Liver (tissue), 9 donors: ENCODE data around the gene HPCAL1. TPM values are rescaled to one million over a fixed set of nuclear protein-coding genes. Genes with fewer than 3 reads are reported as not detected.

Experiments
- DNase-seq: peaks from one replicate; pipeline ENCODE4 v3.0.0-alpha.2; 2017; ENCODE audit warnings: low spot score
- H3K27ac ChIP-seq, 2 donors: one replicate each; pipeline ENCODE4 v1.7.0; 2013; ENCODE audit warnings: inconsistent platforms in 2 of 2, low read length in 2 of 2, control low read depth in 1 of 2, low read depth in 1 of 2, mild to moderate bottlenecking in 1 of 2
- H3K27me3 ChIP-seq, 4 donors: one replicate each; pipeline versions ENCODE4 v1.6.1 to v1.7.0; 2013; ENCODE audit warnings: low read length in 3 of 4, inconsistent platforms in 1 of 4, mild to moderate bottlenecking in 1 of 4, moderate library complexity in 1 of 4; ENCODE audit not compliant: control insufficient read depth in 4 of 4, insufficient read depth in 4 of 4
- H3K36me3 ChIP-seq, 4 donors: one replicate each; pipeline versions ENCODE4 v1.6.1 to v1.7.0; 2013; ENCODE audit warnings: low read length in 3 of 4, mild to moderate bottlenecking in 3 of 4, low read depth in 1 of 4, moderate library complexity in 1 of 4; ENCODE audit not compliant: control insufficient read depth in 4 of 4, insufficient read depth in 3 of 4
- H3K4me1 ChIP-seq, 4 donors: one replicate each; pipeline versions ENCODE4 v1.6.1 to v1.7.0; 2013; ENCODE audit warnings: low read length in 3 of 4, mild to moderate bottlenecking in 3 of 4, moderate library complexity in 1 of 4; ENCODE audit not compliant: control insufficient read depth in 4 of 4, insufficient read depth in 4 of 4
- H3K4me3 ChIP-seq, 3 donors: one replicate each; pipeline versions ENCODE4 v1.6.1 to v1.7.0; 2013; ENCODE audit warnings: low read length in 3 of 3, control low read depth in 1 of 3, low read depth in 1 of 3, mild to moderate bottlenecking in 1 of 3
- H3K9ac ChIP-seq, 2 donors: one replicate each; pipeline ENCODE4 v1.7.0; 2013; ENCODE audit warnings: low read length in 2 of 2, mild to moderate bottlenecking in 2 of 2, moderate library complexity in 2 of 2, control low read depth in 1 of 2, low read depth in 1 of 2
- H3K9me3 ChIP-seq, 4 donors: one replicate each; pipeline versions ENCODE4 v1.6.1 to v1.7.0; 2013; ENCODE audit warnings: low read length in 3 of 4; ENCODE audit not compliant: control insufficient read depth in 4 of 4
- ATF3 ChIP-seq: IDR thresholded peaks from 2 replicates; pipeline ENCODE4 v1.6.1; 2016; ENCODE audit warnings: antibody characterized with exemption
- CTCF ChIP-seq: fragments of 150-350 bp; IDR thresholded peaks from 2 replicates; pipeline ENCODE4 v1.5.1; 2017; ENCODE audit warnings: improper control_type of control experiment, low read depth, low read length; ENCODE audit not compliant: missing input control
- EGR1 ChIP-seq, 2 donors: IDR thresholded peaks; 2 replicates each; pipeline ENCODE4 v1.6.1; 2016 to 2018; ENCODE audit warnings: antibody characterized with exemption in 2 of 2, low read depth in 2 of 2
- FOXA1 ChIP-seq: IDR thresholded peaks from 2 replicates; pipeline ENCODE4 v1.6.1; 2016; ENCODE audit warnings: antibody characterized with exemption
- FOXA2 ChIP-seq: IDR thresholded peaks from 2 replicates; pipeline ENCODE4 v1.6.1; 2016; ENCODE audit warnings: antibody characterized with exemption
- GABPA ChIP-seq, 2 donors: IDR thresholded peaks in 1 of 2; conservative IDR thresholded peaks in 1 of 2; 2 replicates each; pipeline ENCODE4 v1.6.1; 2016; ENCODE audit warnings: antibody characterized with exemption in 2 of 2, mild to moderate bottlenecking in 1 of 2, moderate library complexity in 1 of 2
- HNF4A ChIP-seq, 2 donors: conservative IDR thresholded peaks; 2 replicates each; pipeline ENCODE4 v1.6.1; 2016; ENCODE audit warnings: antibody characterized with exemption in 2 of 2, mild to moderate bottlenecking in 2 of 2
- HNF4G ChIP-seq: IDR thresholded peaks from 2 replicates; pipeline ENCODE4 v1.6.1; 2016; ENCODE audit warnings: antibody characterized with exemption
- RAD21 ChIP-seq, 2 donors: IDR thresholded peaks; 2 replicates each; pipeline ENCODE4 v1.6.1; 2016; ENCODE audit warnings: antibody characterized with exemption in 2 of 2, mild to moderate bottlenecking in 2 of 2
- SP1 ChIP-seq: IDR thresholded peaks from 2 replicates; pipeline ENCODE4 v1.6.1; 2018; ENCODE audit warnings: antibody characterized with exemption, mild to moderate bottlenecking
- YY1 ChIP-seq: IDR thresholded peaks from 2 replicates; pipeline ENCODE4 v1.6.1; 2016; ENCODE audit warnings: antibody characterized with exemption, mild to moderate bottlenecking
- ZBTB33 ChIP-seq: IDR thresholded peaks from 2 replicates; pipeline ENCODE4 v1.6.1; 2016; ENCODE audit warnings: antibody characterized with exemption
- WGBS: extraction: QIAGEN DNeasy Blood & Tissue Kit; methylation state at CpG from one replicate; pipeline ENCODE4 v1.1.7; 2013; 5-methylcytosine and 5-hydroxymethylcytosine counted together
- polyA plus RNA-seq, 2 donors: library from polyadenylated mRNA; stranded (reverse) in 1 of 2; unstranded in 1 of 2; fragments of 200-250 nt in 1 of 2; fragments of >200 nt in 1 of 2; fragmentation: Nextera tagmentation in 1 of 2; extraction: Ambion mirVana in 1 of 2; gene quantifications; one replicate each; pipeline versions ENCODE4 v1.2.1 to v1.2.3, GENCODE V29; 2013 to 2015
- total RNA-seq, 2 donors: library from RNA; depleted of rRNA; stranded (reverse); fragments of >200 nt; gene quantifications; one replicate each; pipeline ENCODE4 v1.2.3, GENCODE V29; 2014
- donor health status: healthy.
- donor health status: healthy.
- donor health status: healthy.
- donor health status: healthy.
- donor health status: healthy.

The HPCAL1 gene
- total and polyA plus RNA-seq, 4 donors: 17.3 to 27.9 (median 22.9) TPM

- Histone ChIP-seq H3K27me3 (no peaks in the 10 kb centered on the region), H3K4me1 (peaks cover 14 to 64% (median 44%) of the 10 kb centered on the region in 4 donors), H3K27ac (peak overlapping the region; percentile 65 to 72), H3K36me3 (peaks cover 0 to 3% (median 0%) of the 10 kb centered on the region in 4 donors), H3K4me3 (no peak overlapping the region), H3K9me3 (no peaks in the 10 kb centered on the region), H3K9ac (no peak overlapping the region)
- TF ChIP-seq FOXA1 (no peak), EGR1 (IDR thresholded peaks at IDR 0.05; ENCODE audit: low read depth in 2 of 2) (no peak), GABPA (IDR thresholded peaks at IDR 0.05 in 1 of 2, conservative IDR thresholded peaks at IDR 0.05 in 1 of 2) (no peak), YY1 (no peak)
- 80% methylated on average over 9 of the region's 9 CpGs for WGBS
- DNase-seq: no peak
Measured at GRCh38 chr2:10330700-10331026, 28.0 kb downstream of the HPCAL1 start.

- peak overlapping the region; percentile 65 to 72 for H3K27ac ChIP-seq
- peaks cover 0 to 3% (median 0%) of the 10 kb centered on the region in 4 donors for H3K36me3 ChIP-seq
- H3K27me3 ChIP-seq: no peaks in the 10 kb centered on the region
- DNase-seq: no peak
- WGBS: 69% methylated on average over 33 of the region's 33 CpGs
- no peak overlapping the region for H3K4me3 ChIP-seq
- no peak for TF ChIP-seq EGR1 (IDR thresholded peaks at IDR 0.05; ENCODE audit: low read depth in 2 of 2)
- no peak for TF ChIP-seq FOXA1
- TF ChIP-seq HNF4A (conservative IDR thresholded peaks at IDR 0.05): no peak
- TF ChIP-seq ATF3: no peak
- no peak for TF ChIP-seq FOXA2
- no peak for TF ChIP-seq HNF4G
- TF ChIP-seq ZBTB33: no peak
- TF ChIP-seq CTCF: no peak
- TF ChIP-seq SP1: no peak
- peaks cover 12 to 59% (median 39%) of the 10 kb centered on the region in 4 donors for H3K4me1 ChIP-seq
- no peaks in the 10 kb centered on the region for H3K9me3 ChIP-seq
- H3K9ac ChIP-seq: no peak overlapping the region
Measured at GRCh38 chr2:10331027-10331701, 28.5 kb downstream of the HPCAL1 start.

- H3K36me3 ChIP-seq: peaks cover 0 to 3% (median 0%) of the 10 kb centered on the region in 4 donors
- DNase-seq: no peak
- H3K9me3 ChIP-seq: no peaks in the 10 kb centered on the region
- peak overlapping the region; percentile 65 to 72 for H3K27ac ChIP-seq
- H3K4me1 ChIP-seq: peaks cover 8 to 52% (median 32%) of the 10 kb centered on the region in 4 donors
- no peaks in the 10 kb centered on the region for H3K27me3 ChIP-seq
- H3K4me3 ChIP-seq: no peak overlapping the region
- WGBS: 74% methylated on average over 11 of the region's 11 CpGs
- H3K9ac ChIP-seq: no peak overlapping the region
- TF ChIP-seq ZBTB33 (no peak), RAD21 (IDR thresholded peaks at IDR 0.05) (no peak), HNF4A (conservative IDR thresholded peaks at IDR 0.05) (no peak), HNF4G (no peak), SP1 (no peak), FOXA1 (no peak), GABPA (IDR thresholded peaks at IDR 0.05 in 1 of 2, conservative IDR thresholded peaks at IDR 0.05 in 1 of 2) (no peak), FOXA2 (no peak), CTCF (no peak), YY1 (no peak)
Measured at GRCh38 chr2:10331702-10332401, 29.1 kb downstream of the HPCAL1 start.
